ENCODE results near the gene RTF2.

RTF2 gene

DNA sequence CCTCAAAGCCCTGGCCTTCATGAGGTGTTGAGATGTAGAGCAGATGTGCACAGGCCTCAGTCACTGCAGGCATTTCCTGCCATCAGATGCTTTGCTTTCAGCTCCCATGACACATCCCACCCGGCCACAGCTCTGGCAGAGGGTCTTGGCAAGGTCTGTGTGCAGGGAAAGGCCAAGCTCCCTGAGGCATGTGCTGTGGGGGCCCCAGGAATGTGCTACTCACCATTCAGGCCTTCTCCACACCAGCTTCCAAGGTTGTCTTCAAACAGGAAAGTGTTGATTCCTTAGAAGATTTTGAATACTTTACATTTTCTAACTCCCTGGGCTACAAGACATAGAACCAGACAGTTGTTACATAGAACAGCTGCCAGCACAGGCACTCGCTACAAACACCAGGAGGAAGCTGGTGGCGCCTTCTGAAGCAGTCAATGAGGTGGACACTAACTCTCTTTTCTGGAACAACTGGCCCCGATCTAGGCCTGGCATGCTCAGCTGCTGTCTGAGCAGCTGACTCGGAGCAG lies 28.6 kb upstream of the RTF2 start:
- DNase-seq, result peak; percentile 99

DNA sequence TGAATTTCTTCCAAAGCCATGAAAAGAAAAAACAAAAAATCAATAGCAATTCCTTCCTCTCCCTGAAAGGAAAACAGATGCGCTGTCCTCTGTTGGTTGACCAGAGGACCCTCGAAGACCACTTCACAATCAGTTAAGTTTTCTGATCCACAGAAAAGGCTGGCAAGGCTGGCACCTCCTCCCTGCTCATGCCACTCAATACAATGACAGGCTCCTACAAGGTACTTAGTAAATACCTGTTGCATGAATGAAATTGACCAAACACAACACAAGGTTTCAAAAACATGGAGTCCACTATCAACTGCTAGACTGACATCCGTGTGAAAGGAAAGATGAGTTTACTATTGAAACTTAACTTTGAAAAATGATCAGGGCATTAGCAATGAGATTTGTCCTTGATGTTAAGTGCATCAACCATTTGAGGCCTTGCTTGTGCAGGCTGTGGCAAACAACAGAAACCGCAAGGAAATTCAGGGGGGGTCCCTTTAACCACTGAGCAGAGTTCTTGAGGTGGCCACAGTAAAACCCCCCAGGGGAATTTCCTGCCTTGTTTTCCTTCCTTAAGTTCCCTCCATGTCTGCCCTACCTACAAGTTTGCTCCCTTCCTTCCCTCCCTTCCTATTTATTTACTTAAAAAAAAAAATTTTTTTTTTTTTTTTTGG lies 27.9 kb upstream of the RTF2 start:
- no peak for DNase-seq

DNA sequence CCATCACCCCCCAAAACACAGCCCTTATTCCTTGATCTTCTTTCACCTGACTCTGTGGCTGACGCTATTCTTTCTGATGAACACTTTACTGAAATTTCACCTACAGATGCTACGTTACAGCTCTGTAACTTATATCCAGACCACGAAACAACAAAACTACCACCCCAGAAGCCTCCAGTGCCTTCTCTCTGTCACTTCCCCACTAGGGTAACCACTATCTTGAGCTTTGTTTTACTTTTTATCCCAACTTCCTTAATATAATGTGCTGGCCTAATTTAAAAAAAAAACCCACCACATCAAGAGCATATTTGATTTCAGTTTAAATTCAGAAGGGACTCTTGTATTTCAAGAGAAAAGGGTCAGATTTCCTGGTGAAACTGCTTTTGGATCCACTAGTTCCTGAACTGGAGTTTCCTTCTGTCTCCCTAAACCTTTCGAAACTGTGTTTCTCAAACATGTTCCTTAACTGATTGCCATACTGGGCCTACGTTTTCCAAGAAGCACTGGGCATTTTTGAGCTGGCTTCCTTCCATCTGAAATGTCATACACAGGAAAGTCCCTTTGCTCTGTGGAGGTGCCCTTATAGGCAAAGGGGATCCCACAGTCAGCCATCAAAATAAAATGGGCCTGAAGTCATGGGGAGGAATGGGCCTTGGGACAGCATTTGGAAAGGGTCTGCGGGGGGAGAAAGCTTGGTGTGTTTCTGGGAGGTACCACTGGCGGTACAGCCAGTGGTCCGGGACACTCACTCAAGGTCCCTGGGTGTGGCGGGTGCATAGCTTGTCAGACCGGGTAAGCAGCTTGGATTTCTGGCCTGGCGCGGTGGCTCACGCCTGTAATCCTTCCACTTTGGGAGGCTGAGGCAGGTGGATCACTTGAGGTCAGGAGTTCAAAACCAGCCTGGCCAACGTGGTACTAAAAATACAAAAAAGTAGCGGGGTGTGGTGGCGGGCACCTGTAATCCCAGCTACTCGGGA lies 25.8 kb upstream of the RTF2 start:
- DNase-seq, result no peak

DNA sequence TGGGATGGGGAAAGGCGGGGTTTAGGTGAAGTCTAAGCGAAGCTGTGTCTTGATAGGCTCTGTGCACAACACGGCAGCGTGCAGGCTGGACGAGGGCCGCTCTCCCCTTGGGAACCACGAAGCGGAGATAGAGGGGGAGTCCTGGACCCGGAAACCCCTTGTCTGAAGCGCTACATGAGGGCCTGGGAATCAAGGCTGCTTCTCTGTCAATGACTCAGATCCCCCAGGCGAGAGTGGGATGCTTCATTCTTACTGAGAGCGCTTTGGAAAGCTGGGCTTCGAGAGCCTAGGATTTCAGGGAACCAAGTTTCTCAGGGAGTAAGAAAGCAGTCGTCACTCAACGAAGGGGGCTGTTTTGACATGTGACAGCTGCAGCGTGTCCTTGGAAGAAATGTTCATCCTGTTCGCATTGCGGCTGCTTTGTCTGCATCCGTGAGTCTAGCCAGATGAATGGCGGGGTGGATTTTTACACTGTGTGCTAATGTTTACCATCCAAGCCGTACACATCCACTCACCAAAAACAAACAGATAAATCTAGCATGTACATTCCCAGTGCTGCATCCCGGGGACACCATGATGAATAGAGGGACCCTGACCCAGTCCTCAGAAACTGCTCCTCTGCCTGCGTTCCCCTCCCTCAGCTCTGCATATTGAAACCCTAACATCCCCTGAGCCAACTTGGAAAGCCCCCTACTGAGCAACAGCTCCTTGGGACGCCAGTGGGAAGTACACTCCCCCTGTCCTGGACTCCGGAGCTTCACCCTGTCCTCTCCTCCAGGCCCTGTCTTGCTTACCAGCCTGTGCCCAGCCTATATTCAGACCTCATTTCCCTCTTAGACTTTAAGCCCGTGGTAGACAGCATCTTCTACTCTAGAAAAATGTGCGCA lies 24.5 kb upstream of the RTF2 start:
- peak; percentile 69 for DNase-seq

DNA sequence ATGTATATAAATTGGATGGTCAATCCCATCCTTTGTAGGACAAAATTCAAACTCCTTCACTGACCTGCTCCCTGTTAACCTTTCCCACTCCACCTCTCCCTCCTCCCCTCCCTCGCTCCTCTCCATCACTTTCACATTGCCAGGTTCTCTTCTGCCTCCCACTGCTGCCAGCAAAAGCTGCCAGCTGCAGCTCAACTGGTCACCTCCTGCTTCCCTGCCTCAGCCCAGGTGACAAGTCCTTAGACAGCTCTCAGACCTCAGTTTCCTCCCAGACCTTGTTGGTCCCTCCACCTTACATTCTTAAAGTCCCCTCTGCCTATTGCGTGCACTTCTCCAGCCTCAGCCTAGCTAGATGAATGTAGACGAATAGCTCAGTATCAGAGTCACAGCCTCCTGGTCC lies 23.3 kb upstream of the RTF2 start:
- DNase-seq, result no peak

DNA sequence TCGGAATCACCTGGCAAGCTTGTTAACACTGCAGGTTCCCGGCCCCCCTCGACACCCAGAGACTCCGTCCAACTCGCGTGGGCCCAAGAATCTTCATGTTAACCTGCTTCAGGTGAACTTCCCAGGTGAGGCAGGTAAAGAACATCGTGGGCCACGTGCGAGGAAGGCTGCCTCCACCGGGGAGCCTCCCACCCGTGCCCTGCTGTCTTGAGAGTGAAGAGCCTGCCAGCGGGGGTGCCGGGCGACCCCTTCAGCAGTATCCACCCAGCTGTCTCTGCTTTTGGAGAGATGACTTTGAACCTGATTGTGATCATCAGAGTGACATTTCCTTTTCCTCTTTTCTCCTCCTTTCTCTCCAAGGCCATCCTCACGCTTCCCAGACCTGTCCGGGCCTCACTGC lies 22.9 kb upstream of the RTF2 start:
- DNase-seq, result no peak

DNA sequence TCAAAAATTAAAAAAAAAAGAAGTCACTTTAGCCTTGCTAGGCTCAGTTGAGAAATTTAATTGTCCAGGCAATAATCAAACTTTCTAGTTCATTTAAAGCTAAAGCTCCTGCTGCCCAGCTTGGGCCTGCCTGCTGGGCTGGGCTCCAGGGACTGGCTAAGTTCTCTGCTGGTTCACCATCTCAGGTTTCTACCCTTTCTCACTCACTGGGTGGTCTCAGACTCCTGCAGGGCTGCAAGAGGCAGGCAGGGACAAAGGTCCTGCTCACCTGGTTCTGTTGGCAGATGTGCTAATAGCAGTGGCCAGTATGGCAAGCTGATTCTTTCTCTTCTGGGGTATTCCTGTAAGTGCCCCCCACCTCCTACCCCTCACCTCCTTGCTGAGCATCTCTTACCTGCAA lies 21.2 kb upstream of the RTF2 start:
- no peak for DNase-seq

DNA sequence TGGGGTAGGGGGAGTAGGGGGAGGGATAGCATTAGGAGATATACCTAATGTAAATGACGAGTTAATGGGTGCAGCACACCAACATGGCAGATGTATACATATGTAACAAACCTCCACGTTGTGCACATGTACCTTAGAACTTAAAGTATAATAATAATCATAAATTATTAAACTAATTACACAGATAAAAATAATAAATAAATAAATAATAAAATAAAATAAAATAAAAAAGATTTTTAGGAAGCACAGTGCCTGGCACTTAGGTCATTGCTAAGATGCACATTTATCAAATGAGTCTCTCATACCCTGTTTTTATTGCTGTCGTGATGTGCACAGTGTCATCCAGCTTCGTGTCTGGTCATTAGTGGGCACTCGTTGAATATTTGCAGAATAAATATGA lies 19.0 kb upstream of the RTF2 start:
- no peak for DNase-seq

DNA sequence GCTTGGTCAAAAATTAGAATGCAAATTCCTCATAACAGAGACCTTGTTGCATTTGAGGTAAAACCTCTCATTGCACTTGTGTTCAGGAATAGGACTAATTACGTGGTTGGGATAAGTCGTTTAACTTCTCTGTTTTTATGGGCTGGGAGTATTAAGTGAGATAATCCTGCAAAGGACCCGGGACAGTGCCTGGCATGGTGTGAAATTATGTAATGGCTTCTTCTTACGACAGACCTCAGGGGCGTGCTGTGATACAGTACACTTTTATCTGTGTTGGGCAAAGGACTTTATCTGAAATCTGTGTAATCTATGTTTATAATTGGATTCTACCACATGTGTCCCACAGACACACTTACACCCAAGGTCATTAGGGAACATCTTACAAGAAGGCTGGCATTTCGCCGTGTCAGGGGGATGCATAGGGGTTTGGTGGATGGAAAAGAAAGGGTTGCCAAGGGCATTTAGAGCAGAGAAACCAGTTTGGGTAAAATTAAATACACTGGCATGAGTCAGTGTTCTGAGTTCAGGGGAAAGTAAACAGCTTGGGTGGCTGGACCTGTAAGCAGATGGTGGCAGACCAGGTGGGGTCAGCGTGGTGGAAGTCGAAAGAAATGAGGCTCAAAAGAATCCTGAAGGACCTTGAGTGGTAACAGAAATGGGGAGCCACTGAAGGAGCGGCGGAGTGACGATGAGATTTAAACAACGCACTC lies 17.2 kb upstream of the RTF2 start:
- no peak for DNase-seq

DNA sequence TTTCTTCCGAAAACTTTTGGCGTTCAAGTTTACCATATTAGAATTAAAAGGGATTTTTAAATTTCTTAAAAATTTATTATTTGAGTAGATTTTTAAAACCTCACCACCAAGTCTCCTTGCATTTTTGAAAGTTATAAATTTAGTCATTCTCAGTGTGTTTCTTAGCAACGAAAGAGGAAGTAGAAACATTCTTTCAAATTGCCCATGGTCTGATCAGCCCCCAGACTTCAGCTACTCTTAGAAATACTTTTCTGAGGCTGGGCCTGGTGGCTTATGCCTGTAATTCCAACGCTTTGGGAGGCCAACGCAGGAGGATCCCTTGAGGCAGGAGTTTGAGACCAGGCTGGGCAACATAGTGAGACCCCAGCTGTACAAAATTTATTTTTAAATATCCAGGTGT lies 15.1 kb upstream of the RTF2 start:
- no peak for DNase-seq

DNA sequence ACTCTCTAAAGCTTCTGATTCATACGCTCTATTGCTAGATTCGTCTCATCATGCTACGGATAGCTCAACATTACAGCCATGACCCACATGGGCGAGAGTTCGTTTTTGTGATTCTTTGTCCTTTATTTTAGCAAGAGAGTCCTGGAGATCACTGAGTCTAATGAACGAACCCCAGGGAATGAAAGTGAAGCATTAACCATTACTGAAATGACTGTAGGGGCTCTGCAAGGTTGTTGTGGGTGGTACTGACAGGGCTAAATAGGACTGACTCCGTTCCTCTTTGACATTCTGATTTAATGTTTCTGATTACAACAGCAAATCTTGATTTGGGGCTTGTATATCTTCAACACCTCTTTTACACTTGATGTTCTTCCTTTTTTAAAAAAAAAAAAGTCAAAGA lies 13.7 kb upstream of the RTF2 start:
- DNase-seq, result no peak

DNA sequence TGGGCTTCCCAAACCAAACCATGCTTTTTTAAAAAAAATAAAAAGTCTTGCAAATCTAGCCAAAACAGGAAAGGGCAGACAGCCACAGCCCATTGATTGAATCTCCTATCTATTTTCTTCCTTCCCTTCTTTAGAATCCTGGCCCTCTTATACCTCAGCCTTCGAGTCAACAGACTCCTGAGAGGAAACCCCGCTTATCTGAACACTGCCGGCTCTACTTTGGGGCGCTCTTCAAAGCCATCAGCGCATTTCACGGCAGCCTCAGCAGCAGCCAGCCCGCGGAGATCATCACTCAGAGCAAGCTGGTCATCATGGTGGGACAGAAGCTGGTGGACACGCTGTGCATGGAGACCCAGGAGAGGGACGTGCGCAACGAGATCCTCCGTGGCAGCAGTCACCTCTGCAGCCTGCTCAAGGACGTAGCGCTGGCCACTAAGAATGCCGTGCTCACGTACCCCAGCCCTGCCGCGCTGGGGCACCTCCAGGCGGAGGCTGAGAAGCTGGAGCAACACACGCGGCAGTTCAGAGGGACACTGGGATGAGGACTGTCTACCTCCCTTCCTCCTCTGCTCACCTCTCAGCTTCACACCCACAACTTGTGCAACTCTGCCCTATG lies 10.1 kb upstream of the RTF2 start:
- DNase-seq, result no peak

DNA sequence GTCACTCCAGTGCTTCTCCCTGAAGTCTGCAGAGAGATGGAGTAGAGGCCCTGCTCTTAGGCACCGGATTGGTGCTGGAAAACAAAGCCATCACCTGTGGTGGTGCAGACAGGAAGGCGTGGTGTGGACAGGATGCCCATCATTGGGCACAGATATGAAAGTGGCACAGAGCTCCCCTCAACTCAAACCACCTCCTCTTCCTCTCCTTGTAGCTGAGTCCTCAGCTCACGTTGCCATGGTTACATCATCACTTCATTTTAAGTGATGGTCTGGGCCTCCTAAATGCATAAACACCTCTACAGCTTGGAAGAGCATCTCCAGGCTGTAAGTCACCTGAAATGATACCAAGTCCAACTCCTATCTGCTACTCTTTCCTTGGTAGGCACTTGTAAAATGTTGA lies 8.0 kb upstream of the RTF2 start:
- DNase-seq, result no peak

DNA sequence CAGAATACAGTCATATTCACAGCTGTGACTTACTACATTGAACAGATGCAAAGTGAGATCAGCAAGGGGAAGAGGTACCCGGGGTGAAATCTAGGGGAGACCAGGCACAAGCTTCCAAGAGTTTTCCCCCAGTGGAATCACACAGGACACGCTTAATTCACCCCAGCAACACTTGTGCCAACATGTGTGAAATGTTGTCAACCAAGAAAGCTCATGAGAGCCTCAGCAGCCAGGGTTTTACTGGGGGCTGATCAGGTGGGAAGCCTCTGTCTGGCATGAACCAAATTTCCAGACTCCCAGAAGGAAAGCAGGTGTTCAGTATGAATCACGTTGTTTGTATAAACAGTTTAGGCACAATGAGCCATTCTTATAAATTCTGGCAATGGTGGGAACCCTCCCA lies 6.9 kb upstream of the RTF2 start:
- DNase-seq, result no peak

DNA sequence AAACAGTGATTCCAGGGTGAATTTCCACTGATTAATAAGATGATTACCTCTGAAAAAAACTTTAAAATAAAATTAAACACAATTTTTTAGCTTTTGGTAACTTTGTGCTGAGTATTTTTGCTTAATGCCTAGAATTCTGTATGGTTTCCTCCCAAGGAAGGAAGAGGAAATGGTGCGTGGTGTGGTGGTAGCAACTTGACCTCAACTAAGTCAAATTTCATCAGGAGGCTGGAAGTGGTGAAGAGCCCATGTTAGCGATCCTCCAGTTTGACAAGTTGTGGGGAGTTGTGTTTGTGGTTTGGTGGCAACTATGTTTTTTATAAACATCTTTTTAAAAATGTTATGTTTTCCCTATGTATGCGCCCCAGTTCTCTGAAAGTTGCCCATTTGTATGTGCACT lies 5.0 kb upstream of the RTF2 start:
- no peak for DNase-seq

DNA sequence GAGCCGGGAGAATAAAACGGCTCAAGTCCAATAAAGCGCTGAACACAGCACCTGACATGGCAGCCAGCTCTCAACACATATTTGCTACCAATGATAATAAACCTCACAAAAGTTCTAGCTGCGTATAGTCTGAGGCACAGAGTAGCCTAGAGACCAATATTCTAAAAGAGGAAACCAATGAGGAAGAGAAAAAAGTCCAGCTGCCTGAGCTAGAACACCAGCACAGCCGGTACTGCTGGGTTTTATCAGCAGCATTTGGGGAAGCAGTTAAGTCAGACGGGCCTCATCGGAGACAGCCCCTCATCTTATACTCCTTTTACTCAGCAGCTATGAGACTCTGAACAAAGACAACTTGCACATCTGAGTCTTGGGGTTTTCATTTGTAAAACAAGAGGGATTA lies 2.4 kb upstream of the RTF2 start:
- DNase-seq, result no peak

DNA sequence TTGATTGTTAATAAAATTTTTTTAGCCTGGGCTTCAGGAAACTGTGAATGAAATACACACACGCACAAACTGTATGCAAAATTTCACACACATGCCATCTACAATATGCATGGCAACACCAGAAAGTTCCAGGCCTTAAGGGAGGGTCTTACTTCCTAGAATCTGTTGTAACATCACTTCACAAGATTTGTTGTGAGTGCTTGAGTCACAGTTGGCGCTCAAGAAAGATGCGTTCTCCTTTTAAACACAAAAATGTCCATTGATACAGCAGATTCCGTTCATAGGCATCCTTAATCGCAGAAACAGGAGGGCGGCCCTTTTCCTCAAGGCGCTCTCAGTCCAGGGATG lies 485 bp upstream of the RTF2 start:
- no peak for DNase-seq

DNA sequence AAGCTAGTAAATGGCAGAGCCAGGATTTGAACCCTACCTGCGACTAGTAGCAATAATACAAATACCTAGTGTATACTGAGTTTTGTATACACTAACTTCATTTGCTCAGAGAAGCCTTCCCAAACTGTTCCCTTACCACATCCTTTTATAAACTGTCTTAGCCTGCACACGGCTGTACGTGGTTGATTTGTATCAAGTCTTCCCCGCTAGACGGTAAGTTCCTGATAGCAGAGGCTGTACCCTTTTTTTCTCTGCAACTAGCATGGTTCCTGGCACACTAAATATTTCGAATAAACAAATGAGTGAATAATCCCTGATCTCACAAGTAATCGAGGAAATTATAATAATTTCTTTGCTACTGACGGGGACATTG lies 636 bp downstream of the RTF2 start:
- DNase-seq, result no peak

DNA sequence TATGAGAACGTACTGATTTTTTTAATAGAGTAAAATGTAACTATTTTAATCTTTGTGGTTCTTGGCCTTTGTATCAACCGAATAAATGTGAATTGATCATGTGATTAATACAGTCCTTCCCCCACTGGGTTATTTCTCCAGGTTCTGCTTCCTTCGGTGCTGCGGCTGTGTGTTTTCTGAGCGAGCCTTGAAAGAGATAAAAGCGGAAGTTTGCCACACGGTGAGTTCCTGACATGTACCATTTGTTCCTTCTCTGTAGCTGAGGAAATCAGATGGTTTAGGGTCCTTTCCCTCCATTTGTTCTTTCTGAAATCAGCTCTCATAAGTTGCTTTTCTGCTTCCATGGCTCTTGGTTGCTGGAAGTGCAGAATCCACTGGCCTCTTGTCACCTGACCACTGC lies 15.5 kb downstream of the RTF2 start:
- DNase-seq, result no peak

DNA sequence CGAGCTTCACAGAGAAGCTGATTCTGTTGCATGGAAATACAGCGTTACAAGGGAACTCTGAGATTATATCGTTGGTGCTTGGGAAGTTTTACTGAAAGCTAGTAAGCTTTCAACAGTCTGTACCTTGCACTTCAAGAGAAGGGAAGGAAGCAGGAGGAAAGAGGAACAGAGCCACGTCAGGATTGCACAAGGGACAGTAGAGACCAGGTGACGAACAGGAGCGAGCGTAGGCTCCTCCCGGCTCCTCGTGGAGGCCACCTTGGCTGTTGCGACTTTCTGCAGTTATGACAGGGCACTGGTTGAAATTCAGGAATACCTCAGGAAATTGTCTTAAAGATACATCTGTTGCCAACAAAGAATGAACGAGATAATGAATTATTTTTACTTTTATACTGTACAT lies 18.8 kb downstream of the RTF2 start:
- DNase-seq, result no peak

DNA sequence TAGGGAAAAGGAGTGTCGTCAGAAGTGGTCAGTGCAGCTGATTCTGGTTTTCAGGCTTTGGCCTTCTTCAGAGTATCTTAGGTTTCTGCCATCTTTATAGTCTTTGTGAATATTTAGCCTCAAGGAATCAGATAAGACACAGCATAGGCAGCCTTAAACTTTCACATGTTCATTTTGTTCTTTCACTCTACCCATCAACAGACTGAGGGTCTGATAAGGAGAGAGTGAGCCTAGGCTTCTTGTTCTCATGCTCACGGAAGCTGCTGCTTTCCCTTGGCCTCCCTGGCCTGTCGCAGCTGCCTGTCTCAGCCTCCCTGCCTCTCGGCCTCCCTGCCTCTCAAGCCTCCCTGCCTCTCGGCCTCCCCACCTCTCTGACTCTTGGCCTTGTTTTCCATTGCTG lies 20.1 kb downstream of the RTF2 start:
- DNase-seq, result no peak

DNA sequence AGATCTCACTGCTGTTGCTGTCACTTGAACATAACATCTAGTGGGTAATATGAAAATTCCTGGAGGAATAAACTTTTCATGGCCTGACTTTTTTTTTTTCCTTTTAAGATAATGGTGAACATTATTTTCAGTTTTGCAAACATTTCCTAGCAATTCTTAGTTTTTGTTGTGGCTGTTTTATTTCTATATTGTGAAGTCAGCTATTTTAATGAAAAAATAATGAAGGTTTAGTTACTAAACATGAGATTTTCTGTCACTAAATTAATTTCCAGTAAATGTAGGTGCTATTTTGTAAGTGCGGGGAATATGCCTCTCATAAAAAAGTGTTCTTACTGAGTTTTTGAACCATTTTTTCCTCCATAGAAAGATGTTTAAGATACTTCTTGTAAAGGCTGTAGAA lies 32.7 kb downstream of the RTF2 start:
- DNase-seq, result no peak
